Measurements from ENCODE around the gene SEC14L2. TPM values are rescaled to one million over a fixed set of nuclear protein-coding genes. Genes with fewer than 3 reads are reported as not detected.
A peak's percentile ranks its signal among the peaks of the same experiment; 100 is the strongest.
"Not testable (repeated sequence)": the region's sequence is repeated elsewhere in the genome, so short reads cannot be mapped to it uniquely, and the experiment has no call there.

Gene SEC14L2
- total RNA-seq, 1 donor from 2014 or later = 1.5 TPM

GRCh38 chr22:30400159-30400558 lies 3.3 kb downstream of the SEC14L2 start:
- DNase-seq (no peak), ATAC-seq (ENCODE audit: poor library complexity) (no peak)
- intact Hi-C loops (cut with DNase I) = no loop called here

GRCh38 chr22:30401024-30401423 lies 4.2 kb downstream of the SEC14L2 start:
- intact Hi-C loops (cut with DNase I); DNase-seq; ATAC-seq (ENCODE audit: poor library complexity): not testable (repeated sequence)

DNA sequence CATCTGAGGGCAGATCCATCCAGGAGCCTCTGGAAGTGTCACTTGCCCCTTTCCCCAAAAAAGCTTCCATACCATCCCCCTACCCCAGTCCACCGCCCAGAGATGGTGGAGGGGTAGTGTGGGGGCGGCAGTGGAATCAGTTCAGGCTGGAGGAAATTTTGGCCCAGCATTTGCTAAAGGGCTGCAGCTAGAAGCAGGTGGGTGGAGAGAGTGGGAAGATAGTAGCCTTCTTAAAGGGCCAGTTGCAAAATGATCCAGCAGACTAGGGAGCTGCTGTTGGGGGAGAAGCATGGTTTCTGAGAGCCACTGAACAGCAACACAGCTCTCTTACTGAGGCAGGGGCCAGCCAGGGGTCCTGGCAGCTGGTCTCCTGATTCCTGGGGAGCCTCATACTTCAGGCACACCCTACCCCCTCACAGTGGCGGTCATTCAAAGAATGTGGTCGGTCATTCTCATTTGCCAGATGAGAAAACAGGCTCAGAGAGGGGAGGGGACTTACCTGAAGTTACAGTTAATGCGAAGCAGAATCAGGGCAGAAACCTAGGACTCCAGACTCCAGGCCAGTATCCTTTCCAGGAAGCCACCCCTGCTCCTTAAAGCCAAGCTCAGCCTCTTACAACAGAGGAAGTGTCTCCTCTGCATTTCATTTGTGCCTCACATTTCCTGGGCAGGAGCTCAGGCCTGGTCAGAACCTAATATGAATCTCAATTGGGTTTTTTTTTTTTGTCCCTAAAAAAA lies 5.4 kb downstream of the SEC14L2 start:
- ATAC-seq (ENCODE audit: poor library complexity) (no peak), DNase-seq (no peak)
- intact Hi-C loops (cut with DNase I) = no loop called here

DNA sequence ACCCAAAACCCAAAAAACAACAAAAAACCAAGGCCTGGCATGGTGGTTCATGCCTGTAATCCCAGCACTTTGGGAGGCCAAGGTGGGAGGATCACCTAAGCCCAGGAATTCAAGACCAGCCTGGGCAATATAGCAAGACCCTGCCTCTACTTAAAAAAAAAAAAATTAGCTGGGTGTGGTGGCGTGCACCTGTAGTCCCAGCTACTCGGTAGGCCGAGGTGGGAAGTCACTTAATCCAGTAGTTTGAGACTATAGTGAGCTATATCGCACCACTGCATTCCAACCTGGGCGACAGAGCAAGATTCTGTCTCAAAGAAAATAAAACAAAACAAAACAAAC lies 5.9 kb downstream of the SEC14L2 start:
- intact Hi-C loops (cut with DNase I); ATAC-seq (ENCODE audit: poor library complexity); DNase-seq: not testable (repeated sequence)

DNA sequence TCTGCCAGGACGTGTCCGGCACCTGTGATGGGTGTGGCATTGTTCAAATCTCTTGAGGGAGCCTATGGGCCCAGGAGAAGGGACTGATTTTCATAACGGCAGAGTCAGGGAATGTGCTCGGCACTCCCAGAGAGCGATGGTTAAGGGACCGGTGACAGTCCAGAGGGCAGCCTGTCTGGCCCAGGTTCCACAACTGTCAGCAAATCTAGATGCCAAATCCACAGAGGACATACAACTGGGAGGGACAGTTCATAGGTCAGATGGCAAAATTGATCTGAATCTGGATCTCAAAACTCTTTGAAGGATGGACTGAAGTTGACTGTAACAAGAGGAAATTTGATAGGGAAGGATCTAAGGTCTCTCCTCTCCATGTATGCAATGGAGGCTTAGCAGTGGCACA lies 7.5 kb downstream of the SEC14L2 start:
- ATAC-seq (ENCODE audit: poor library complexity) = no peak
- intact Hi-C loops (cut with DNase I) = no loop called here

DNA sequence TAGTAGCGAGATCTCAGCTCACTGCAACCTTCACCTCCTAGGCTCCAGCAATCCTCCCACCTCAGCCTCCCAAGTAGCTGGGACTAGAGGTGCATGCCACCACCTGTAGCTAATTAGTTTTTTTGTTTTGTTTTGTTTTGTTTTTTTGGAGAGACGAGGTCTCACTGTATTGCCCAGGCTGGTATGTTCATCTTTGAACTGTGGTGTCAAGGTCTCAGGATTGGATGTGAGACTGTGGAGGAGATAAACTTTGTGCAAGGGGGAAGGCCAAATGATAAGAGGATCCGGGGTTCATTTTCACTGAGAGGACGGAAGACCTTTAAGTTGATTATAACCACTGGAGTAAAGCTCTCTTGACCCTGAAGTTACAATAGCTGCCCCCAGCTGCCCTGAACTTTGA lies 8.9 kb downstream of the SEC14L2 start:
- intact Hi-C loops (cut with DNase I) = no loop called here
- no peak for DNase-seq
- no peak for ATAC-seq (ENCODE audit: poor library complexity)

More for the DNA sequence above, 7.5 kb downstream of the SEC14L2 start:
- DNase-seq = no peak

GRCh38 chr22:30406400-30406799 lies 9.6 kb downstream of the SEC14L2 start:
- intact Hi-C loops (cut with DNase I) = no loop called here
- ATAC-seq (ENCODE audit: poor library complexity) = no peak

DNA sequence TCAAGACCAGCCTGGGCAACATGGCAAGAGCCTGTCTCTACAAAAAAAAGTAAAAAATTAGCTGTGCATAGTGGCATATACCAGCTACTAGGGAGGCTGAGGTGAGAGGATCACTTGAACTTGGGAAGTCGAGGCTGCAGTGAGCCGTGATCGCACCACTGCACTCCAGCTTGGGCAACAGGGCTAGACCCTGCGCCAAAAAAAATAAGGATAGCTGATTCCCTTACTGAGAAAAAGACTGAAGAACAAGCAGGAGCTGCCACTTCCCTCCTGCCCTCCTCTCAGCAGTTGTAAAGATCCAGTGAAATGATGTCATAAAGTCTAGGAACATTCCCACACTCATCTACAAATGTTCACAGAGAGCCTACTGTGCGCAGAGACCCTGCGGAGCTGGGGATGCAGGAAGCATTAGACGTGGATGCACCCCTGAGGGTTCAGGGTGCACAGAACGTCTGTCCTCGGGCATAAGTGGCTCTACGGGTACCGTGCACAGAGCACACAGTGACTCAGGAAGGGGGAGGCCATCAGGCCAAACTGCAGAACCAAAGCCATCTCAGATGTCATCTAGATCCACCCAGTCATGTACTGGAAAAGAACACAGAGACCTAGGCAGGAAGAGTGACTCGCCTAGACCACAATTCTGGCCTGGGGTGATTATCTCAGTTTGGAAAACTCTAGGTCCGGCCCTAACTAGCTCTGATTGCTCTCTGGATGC lies 11.7 kb downstream of the SEC14L2 start:
- intact Hi-C loops (cut with DNase I) = no loop called here
- DNase-seq = no peak
- no peak for ATAC-seq (ENCODE audit: poor library complexity)

More at GRCh38 chr22:30406400-30406799, 9.6 kb downstream of the SEC14L2 start:
- DNase-seq = no peak

GRCh38 chr22:30411780-30412179 lies 15.0 kb downstream of the SEC14L2 start:
- ATAC-seq (ENCODE audit: poor library complexity) (no peak), DNase-seq (no peak)
- intact Hi-C loops (cut with DNase I) = no loop called here

DNA sequence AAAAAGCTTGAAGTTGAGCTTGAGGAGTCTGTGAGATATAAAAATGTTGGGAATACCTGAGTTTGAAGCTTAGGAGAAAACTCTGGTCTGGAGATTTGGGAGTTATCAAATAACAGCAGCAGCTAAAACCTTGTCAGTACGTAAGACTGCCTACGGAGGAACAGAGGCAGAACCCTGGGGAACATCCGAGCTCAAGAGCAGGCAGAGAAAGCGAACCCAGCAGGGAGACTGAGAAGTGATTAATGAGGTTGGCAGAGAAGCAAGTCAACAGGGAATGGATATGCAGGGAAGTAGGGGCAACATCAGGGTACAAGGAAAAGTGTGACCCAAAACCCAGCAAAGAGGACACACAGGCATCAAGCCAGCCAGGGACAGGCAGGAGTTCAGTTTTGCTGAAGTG lies 16.2 kb downstream of the SEC14L2 start:
- no peak for DNase-seq
- no peak for ATAC-seq (ENCODE audit: poor library complexity)
- intact Hi-C loops (cut with DNase I) = no loop called here

GRCh38 chr22:30413745-30414524 lies 17.1 kb downstream of the SEC14L2 start:
- no peak for DNase-seq
- no peak for ATAC-seq (ENCODE audit: poor library complexity)
- intact Hi-C loops (cut with DNase I) = no loop called here

- ATAC-seq (ENCODE audit: poor library complexity) (no peak), DNase-seq (no peak)
- intact Hi-C loops (cut with DNase I) = no loop called here
Measured at GRCh38 chr22:30414525-30415047, 17.8 kb downstream of the SEC14L2 start.

DNA sequence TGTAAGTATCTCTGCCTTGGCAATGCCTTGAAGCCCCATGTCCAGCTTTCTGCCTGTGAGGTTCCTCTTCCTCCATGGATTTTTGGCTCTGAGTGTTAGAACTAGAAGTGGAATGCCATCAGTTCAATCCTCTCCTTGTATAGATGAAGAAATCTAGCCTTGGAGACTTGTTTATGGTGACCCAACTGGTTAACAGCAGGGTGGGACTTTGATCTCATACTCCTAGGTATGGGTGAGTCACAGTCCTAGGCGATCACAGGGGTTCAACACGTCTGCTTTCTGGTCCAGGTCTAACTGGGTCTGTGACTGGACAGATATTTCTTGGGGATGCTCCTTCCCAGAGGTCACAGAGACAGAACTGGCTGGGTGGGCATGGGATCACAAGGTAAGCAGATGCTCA lies 19.6 kb downstream of the SEC14L2 start:
- DNase-seq (no peak), ATAC-seq (ENCODE audit: poor library complexity) (no peak)
- intact Hi-C loops (cut with DNase I) = no loop called here

- ATAC-seq (ENCODE audit: poor library complexity) (no peak), DNase-seq (no peak)
- intact Hi-C loops (cut with DNase I) = no loop called here
Measured at GRCh38 chr22:30416837-30417236, 20.0 kb downstream of the SEC14L2 start.

DNA sequence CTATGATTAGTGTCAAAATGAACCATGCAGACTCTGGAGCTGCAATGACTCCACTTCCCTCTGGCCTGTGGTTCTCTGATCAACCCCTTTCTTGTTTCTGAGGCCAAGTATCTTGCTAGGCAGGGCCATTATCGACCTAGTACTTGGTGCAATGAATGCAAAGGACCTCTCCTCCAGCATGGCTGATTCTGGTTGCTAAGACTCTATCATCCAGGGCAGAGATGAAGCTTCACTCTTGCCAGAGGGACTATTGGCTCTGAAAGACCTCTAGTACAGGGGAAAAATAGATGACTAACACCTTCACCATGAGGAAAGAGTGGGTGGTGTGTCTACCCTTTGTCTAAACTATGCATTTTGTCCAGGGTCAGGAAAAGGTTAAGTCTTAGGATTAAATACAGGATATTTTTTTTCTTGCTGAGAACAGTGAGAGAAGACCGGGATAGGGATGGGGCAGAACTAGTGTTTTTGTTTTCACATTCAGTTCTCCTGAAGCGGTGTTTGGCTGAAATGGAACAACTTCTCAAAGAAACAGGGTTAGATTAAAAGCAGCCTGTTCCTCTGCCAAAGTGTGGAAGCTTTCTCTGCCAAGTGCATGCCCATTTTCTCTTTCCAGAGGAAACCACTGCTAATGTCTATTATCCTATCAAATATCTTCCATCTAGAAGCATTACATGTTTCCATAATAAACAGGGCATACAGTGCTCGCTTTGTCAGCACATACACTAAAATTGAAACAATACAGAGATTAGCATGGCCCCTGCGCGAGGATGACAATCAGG lies 23.7 kb downstream of the SEC14L2 start:
- ATAC-seq (ENCODE audit: poor library complexity) = no peak
- intact Hi-C loops (cut with DNase I) = no loop called here
- no peak for DNase-seq

DNA sequence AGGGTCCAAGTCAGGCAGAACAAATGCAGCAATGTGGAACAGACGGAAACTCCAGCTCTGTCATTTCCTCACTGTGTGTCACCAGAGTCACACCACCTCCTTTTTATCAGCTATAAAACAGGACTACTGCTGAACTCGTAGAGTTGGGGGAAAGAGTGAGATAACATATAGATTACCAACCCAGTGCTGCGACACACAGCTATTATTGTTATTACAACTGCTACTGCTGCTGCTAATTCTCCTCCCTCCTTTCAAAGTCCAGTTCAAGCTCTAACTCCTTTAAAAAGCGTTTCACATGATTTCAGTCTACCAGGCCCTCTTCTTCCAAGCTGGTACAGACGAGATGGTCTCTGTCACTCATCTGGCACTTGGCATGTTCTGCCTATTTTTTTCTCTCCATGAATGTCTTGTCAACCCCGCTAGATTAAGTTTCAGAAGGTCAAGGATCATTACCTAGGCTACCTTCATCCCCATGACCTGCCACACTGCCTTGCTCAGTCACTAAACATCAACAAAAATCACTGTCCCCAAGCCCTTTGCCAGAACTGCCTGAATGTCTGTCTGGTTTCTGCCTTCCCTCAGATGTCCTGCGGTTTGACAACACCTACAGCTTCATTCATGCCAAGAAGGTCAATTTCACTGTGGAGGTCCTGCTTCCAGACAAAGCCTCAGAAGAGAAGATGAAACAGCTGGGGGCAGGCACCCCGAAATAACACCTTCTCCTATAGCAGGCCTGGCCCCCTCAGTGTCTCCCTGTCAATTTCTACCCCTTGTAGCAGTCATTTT lies 25.1 kb downstream of the SEC14L2 start:
- intact Hi-C loops (cut with DNase I) = no loop called here
- DNase-seq (no peak), ATAC-seq (ENCODE audit: poor library complexity) (no peak)

- peak; percentile 58 for DNase-seq
- intact Hi-C loops (cut with DNase I) = no loop called here
Measured at GRCh38 chr22:30422481-30423300, 25.9 kb downstream of the SEC14L2 start.

More at GRCh38 chr22:30422481-30423300, 25.9 kb downstream of the SEC14L2 start:
- ATAC-seq (ENCODE audit: poor library complexity) = peak; percentile 3
